HEK293 (cell line): ENCODE data around the gene MAMDC2.

Experiments used
- CTCF ChIA-PET: fragments of 350-600 bp; formaldehyde crosslinking; extraction: SDS; loops from one replicate; lab custom pipeline; 2021; ENCODE audit warnings: antibody characterized with exemption; lab: Yijun Ruan, JAX
- POLR2A ChIA-PET: fragments of 300-600 bp; formaldehyde crosslinking; extraction: SDS; loops from one replicate; lab custom pipeline; 2020; ENCODE audit warnings: antibody characterized with exemption, inconsistent platforms; lab: Yijun Ruan, JAX
- H3K27ac ChIP-seq: fragments of 200-500 bp; sonication (Bioruptor generic); 2 replicates; pipeline ENCODE4 v1.5.1; 2014; ENCODE audit warnings: low read depth, low read length, control low read depth, inconsistent platforms; ENCODE audit errors: extremely low read depth
- H3K36me3 ChIP-seq, 2 experiments: fragments of 200-500 bp in 1 of 2; sonication (Bioruptor generic) in 1 of 2; 1 replicate in 1 of 2; 2 replicates in 1 of 2; pipeline ENCODE4 v1.5.1; 2014 to 2017; ENCODE audit warnings: inconsistent platforms in 2 of 2, low read length in 2 of 2; ENCODE audit not compliant: control insufficient read depth in 2 of 2, insufficient read depth in 1 of 2
- H3K4me1 ChIP-seq: fragments of 200-500 bp; sonication (Bioruptor generic); 2 replicates; pipeline ENCODE4 v1.5.1; 2014; ENCODE audit warnings: mild to moderate bottlenecking, low read length, inconsistent platforms; ENCODE audit not compliant: control insufficient read depth, insufficient read depth
- H3K4me3 ChIP-seq: 2 replicates; pipeline ENCODE4 v1.5.1; 2011; ENCODE audit warnings: low read depth, mild to moderate bottlenecking, control low read depth, low read length, moderate library complexity
- H3K9me3 ChIP-seq: fragments of 200-500 bp; sonication (Bioruptor generic); 2 replicates; pipeline ENCODE4 v1.5.1; 2014; ENCODE audit warnings: low read depth, low read length, inconsistent platforms; ENCODE audit not compliant: control insufficient read depth, insufficient read depth
- ATF2 ChIP-seq: fragments of 450-650 bp; formaldehyde crosslinking; IDR thresholded peaks from 2 replicates; pipeline ENCODE4 v1.5.1; 2016; ENCODE audit warnings: missing biosample characterization, missing genetic modification characterization, low read depth
- BCL11A ChIP-seq: fragments of 450-650 bp; formaldehyde crosslinking; IDR thresholded peaks from 2 replicates; pipeline ENCODE4 v1.5.1; 2016; ENCODE audit warnings: low read depth, missing biosample characterization, missing genetic modification characterization
- FEZF1 ChIP-seq: fragments of 450-650 bp; formaldehyde crosslinking; IDR thresholded peaks from 2 replicates; pipeline ENCODE4 v1.5.1; 2016; ENCODE audit warnings: missing biosample characterization, missing genetic modification characterization
- GLIS2 ChIP-seq: fragments of 450-650 bp; formaldehyde crosslinking; IDR thresholded peaks from 2 replicates; pipeline ENCODE4 v1.5.1; 2016; ENCODE audit warnings: missing biosample characterization, missing genetic modification characterization
- OSR2 ChIP-seq: fragments of 450-650 bp; formaldehyde crosslinking; IDR thresholded peaks from 2 replicates; pipeline ENCODE4 v1.5.1; 2016; ENCODE audit warnings: missing biosample characterization, missing genetic modification characterization
- PATZ1 ChIP-seq: fragments of 450-650 bp; formaldehyde crosslinking; IDR thresholded peaks from 2 replicates; pipeline ENCODE4 v1.5.1; 2016; ENCODE audit warnings: missing biosample characterization, missing genetic modification characterization
- SALL2 ChIP-seq: fragments of 450-650 bp; formaldehyde crosslinking; IDR thresholded peaks from 2 replicates; pipeline ENCODE4 v1.5.0; 2017; ENCODE audit warnings: missing biosample characterization, mild to moderate bottlenecking, missing genetic modification characterization, borderline replicate concordance
- SCRT2 ChIP-seq: fragments of 450-650 bp; formaldehyde crosslinking; IDR thresholded peaks from 2 replicates; pipeline ENCODE4 v1.5.1; 2016; ENCODE audit warnings: missing biosample characterization, missing genetic modification characterization
- ZBTB48 ChIP-seq: fragments of 450-650 bp; formaldehyde crosslinking; IDR thresholded peaks from 2 replicates; pipeline ENCODE4 v1.5.1; 2016; ENCODE audit warnings: missing biosample characterization, missing genetic modification characterization
- ZFP69B ChIP-seq: fragments of 450-650 bp; formaldehyde crosslinking; IDR thresholded peaks from 2 replicates; pipeline ENCODE4 v1.5.1; 2016; ENCODE audit warnings: missing biosample characterization, missing genetic modification characterization
- ZNF112 ChIP-seq: fragments of 450-650 bp; formaldehyde crosslinking; IDR thresholded peaks from 2 replicates; pipeline ENCODE4 v1.5.0; 2017; ENCODE audit warnings: missing biosample characterization, missing genetic modification characterization
- ZNF133 ChIP-seq: fragments of 450-650 bp; formaldehyde crosslinking; IDR thresholded peaks from 2 replicates; pipeline ENCODE4 v1.5.1; 2016; ENCODE audit warnings: missing biosample characterization, missing genetic modification characterization
- ZNF138 ChIP-seq: fragments of 450-650 bp; formaldehyde crosslinking; IDR thresholded peaks from 2 replicates; pipeline ENCODE4 v1.5.1; 2016; ENCODE audit warnings: missing biosample characterization, missing genetic modification characterization, borderline replicate concordance
- ZNF146 ChIP-seq: fragments of 450-650 bp; formaldehyde crosslinking; IDR thresholded peaks from 2 replicates; pipeline ENCODE4 v1.5.1; 2016; ENCODE audit warnings: missing biosample characterization, missing genetic modification characterization
- ZNF148 ChIP-seq: fragments of 450-650 bp; formaldehyde crosslinking; IDR thresholded peaks from 2 replicates; pipeline ENCODE4 v1.5.0; 2017; ENCODE audit warnings: missing biosample characterization, missing genetic modification characterization, borderline replicate concordance
- ZNF184 ChIP-seq: fragments of 450-650 bp; IDR thresholded peaks from 2 replicates; pipeline ENCODE4 v1.5.1; 2018; ENCODE audit warnings: missing biosample characterization, mild to moderate bottlenecking, missing genetic modification characterization
- ZNF223 ChIP-seq: fragments of 450-650 bp; formaldehyde crosslinking; IDR thresholded peaks from 2 replicates; pipeline ENCODE4 v1.5.1; 2016; ENCODE audit warnings: missing biosample characterization, missing genetic modification characterization
- ZNF23 ChIP-seq: fragments of 450-650 bp; formaldehyde crosslinking; IDR thresholded peaks from 2 replicates; pipeline ENCODE4 v1.5.1; 2016; ENCODE audit warnings: missing biosample characterization, missing genetic modification characterization, borderline replicate concordance
- ZNF324 ChIP-seq: fragments of 450-650 bp; formaldehyde crosslinking; IDR thresholded peaks from 2 replicates; pipeline ENCODE4 v1.5.1; 2016; ENCODE audit warnings: missing biosample characterization, missing genetic modification characterization
- ZNF341 ChIP-seq: fragments of 450-650 bp; formaldehyde crosslinking; IDR thresholded peaks from 2 replicates; pipeline ENCODE4; 2016; ENCODE audit warnings: low read depth, missing biosample characterization, missing genetic modification characterization
- ZNF37A ChIP-seq: fragments of 450-650 bp; IDR thresholded peaks from 2 replicates; pipeline ENCODE4 v1.5.1; 2018; ENCODE audit warnings: missing biosample characterization, missing genetic modification characterization
- ZNF398 ChIP-seq: fragments of 450-650 bp; formaldehyde crosslinking; IDR thresholded peaks from 2 replicates; pipeline ENCODE4 v1.5.1; 2017; ENCODE audit warnings: missing biosample characterization, missing genetic modification characterization
- ZNF473 ChIP-seq: fragments of 450-650 bp; formaldehyde crosslinking; IDR thresholded peaks from 2 replicates; pipeline ENCODE4 v1.5.1; 2017; ENCODE audit warnings: missing biosample characterization, missing genetic modification characterization
- ZNF514 ChIP-seq: fragments of 450-650 bp; formaldehyde crosslinking; IDR thresholded peaks from 2 replicates; pipeline ENCODE4 v1.5.1; 2016; ENCODE audit warnings: missing biosample characterization, missing genetic modification characterization
- ZNF621 ChIP-seq: fragments of 450-650 bp; formaldehyde crosslinking; IDR thresholded peaks from 2 replicates; pipeline ENCODE4 v1.5.1; 2017; ENCODE audit warnings: missing biosample characterization, missing genetic modification characterization
- ZNF791 ChIP-seq: fragments of 450-650 bp; formaldehyde crosslinking; IDR thresholded peaks from 2 replicates; pipeline ENCODE4 v1.5.1; 2016; ENCODE audit warnings: missing biosample characterization, missing genetic modification characterization

MAMDC2 gene

GRCh38 chr9:70020991-70021571 is 22.6 kb upstream of the MAMDC2 start (continued):
- TF ChIP-seq OSR2 (tag by site-specific recombination) (no peak), FEZF1 (tag by site-specific recombination) (no peak), SALL2 (tag by site-specific recombination) (no peak), ZNF324 (no peak), ZNF37A (tag by site-specific recombination) (no peak), ZNF138 (no peak), ZNF514 (no peak)

- H3K36me3 ChIP-seq: no peaks in the 10 kb centered on the region
- CTCF ChIA-PET: no interaction called here
- TF ChIP-seq ZBTB48 (tag by site-specific recombination) (no peak), GLIS2 (tag by site-specific recombination) (no peak), ZNF23 (tag by site-specific recombination) (no peak), FEZF1 (tag by site-specific recombination) (no peak), ZFP69B (tag by site-specific recombination) (no peak), BCL11A (tag by site-specific recombination) (no peak), ZNF791 (tag by site-specific recombination) (no peak), ZNF341 (tag by site-specific recombination) (no peak), ZNF223 (tag by site-specific recombination) (no peak), ZNF146 (tag by site-specific recombination) (no peak), ZNF398 (tag by site-specific recombination) (no peak), PATZ1 (no peak), ZNF112 (tag by site-specific recombination) (no peak), ZNF621 (tag by site-specific recombination) (no peak), ATF2 (tag by site-specific recombination) (no peak), ZNF148 (tag by site-specific recombination) (no peak), ZNF184 (tag by site-specific recombination) (no peak), SCRT2 (tag by site-specific recombination) (no peak), ZNF133 (tag by site-specific recombination) (no peak), ZNF473 (tag by site-specific recombination) (no peak)
- H3K9me3 ChIP-seq: no peaks in the 10 kb centered on the region
- POLR2A ChIA-PET: no interaction called here
- H3K4me1 ChIP-seq: no peaks in the 10 kb centered on the region
- H3K4me3 ChIP-seq: no peak overlapping the region
- no peak overlapping the region for H3K27ac ChIP-seq
These were observed 15.4 kb upstream of the MAMDC2 start for GRCh38 chr9:70028287-70028686.
